ENCODE measurements around the gene SCUBE3. TPM values are rescaled to one million over a fixed set of nuclear protein-coding genes. Genes with fewer than 3 reads are reported as not detected.

Gene SCUBE3
- total RNA-seq, 2 experiments from 2014 or later: not detected

- POLR2A ChIA-PET: interaction anchor here (0.9 to 1.0 kb wide), 2 partner anchors 12 to 13 kb away, joined by 3 read pairs; no protein-coding TSS in a partner anchor
- CTCF ChIA-PET: interaction anchor here (1.0 to 9.8 kb wide), 6 partner anchors 12 to 242 kb away, joined by 3 to 74 read pairs (median 4); no protein-coding TSS in a partner anchor
- ATAC-seq (no peak), DNase-seq (no peak)
- H3K4me1 Mint-ChIP-seq (ENCODE audit: low read depth): no peaks in the 10 kb centered on the region
- no peak overlapping the region for H3K4me3 Mint-ChIP-seq
- H3K9me3 Mint-ChIP-seq: no peaks in the 10 kb centered on the region
- no peak overlapping the region for H3K27ac Mint-ChIP-seq
- intact Hi-C loops (cut with micrococcal nuclease): no loop called here
- TF ChIP-seq CTCF (IDR thresholded peaks at IDR 0.05): no peak
- no peaks in the 10 kb centered on the region for H3K36me3 Mint-ChIP-seq (ENCODE audit: low read depth)
- H3K27me3 Mint-ChIP-seq: no peaks in the 10 kb centered on the region
Measured at GRCh38 chr6:35229304-35229703, 15.5 kb downstream of the SCUBE3 start.

- no peak for TF ChIP-seq CTCF (IDR thresholded peaks at IDR 0.05)
- Mint-ChIP-seq H3K27me3 (no peaks in the 10 kb centered on the region), H3K4me1 (ENCODE audit: low read depth) (no peaks in the 10 kb centered on the region), H3K9me3 (no peaks in the 10 kb centered on the region), H3K36me3 (ENCODE audit: low read depth) (no peaks in the 10 kb centered on the region), H3K4me3 (no peak overlapping the region), H3K27ac (no peak overlapping the region)
- DNase-seq (no peak), ATAC-seq (no peak)
- CTCF ChIA-PET: interaction anchor here (1.0 to 9.8 kb wide), 7 partner anchors 11 to 244 kb away, joined by 3 to 74 read pairs (median 4); no protein-coding TSS in a partner anchor
- POLR2A ChIA-PET: interaction anchor here (1.0 to 1.4 kb wide), 2 partner anchors 14 to 16 kb away, joined by 3 to 4 read pairs; no protein-coding TSS in a partner anchor
- intact Hi-C loops (cut with micrococcal nuclease): no loop called here
Measured at GRCh38 chr6:35230498-35230897, 16.7 kb downstream of the SCUBE3 start.

- DNase-seq (no peak), ATAC-seq (no peak)
- no peak overlapping the region for H3K4me3 Mint-ChIP-seq
- no peaks in the 10 kb centered on the region for H3K4me1 Mint-ChIP-seq (ENCODE audit: low read depth)
- no peaks in the 10 kb centered on the region for H3K9me3 Mint-ChIP-seq
- intact Hi-C loops (cut with micrococcal nuclease): no loop called here
- no peaks in the 10 kb centered on the region for H3K27me3 Mint-ChIP-seq
- no peak for TF ChIP-seq CTCF (IDR thresholded peaks at IDR 0.05)
- H3K36me3 Mint-ChIP-seq (ENCODE audit: low read depth): no peaks in the 10 kb centered on the region
- ChIA-PET CTCF (interaction anchor here (1.1 to 9.8 kb wide), 6 partner anchors 10 to 244 kb away, joined by 4 to 74 read pairs (median 5); no protein-coding TSS in a partner anchor), POLR2A (interaction anchor here (1.4 kb wide), 1 partner anchor 15 kb away, joined by 4 read pairs; no protein-coding TSS in a partner anchor)
- no peak overlapping the region for H3K27ac Mint-ChIP-seq
Measured at GRCh38 chr6:35230950-35231349, 17.2 kb downstream of the SCUBE3 start.

- no peak for TF ChIP-seq CTCF (IDR thresholded peaks at IDR 0.05)
- ATAC-seq: no peak
- no peak overlapping the region for H3K4me3 Mint-ChIP-seq
- no peaks in the 10 kb centered on the region for H3K27me3 Mint-ChIP-seq
- intact Hi-C loops (cut with micrococcal nuclease): no loop called here
- CTCF ChIA-PET: interaction anchor here (1.0 to 9.8 kb wide), 6 partner anchors 10 to 245 kb away, joined by 3 to 74 read pairs (median 4); no protein-coding TSS in a partner anchor
- no peaks in the 10 kb centered on the region for H3K4me1 Mint-ChIP-seq (ENCODE audit: low read depth)
- no peaks in the 10 kb centered on the region for H3K36me3 Mint-ChIP-seq (ENCODE audit: low read depth)
- no peak overlapping the region for H3K27ac Mint-ChIP-seq
- POLR2A ChIA-PET: no interaction called here
- no peak for DNase-seq
- H3K9me3 Mint-ChIP-seq: no peaks in the 10 kb centered on the region
Measured at GRCh38 chr6:35231563-35231962, 17.8 kb downstream of the SCUBE3 start.

GRCh38 chr6:35234901-35235300, 21.1 kb downstream of the SCUBE3 start:
- H3K27me3 Mint-ChIP-seq: no peaks in the 10 kb centered on the region
- no peak overlapping the region for H3K4me3 Mint-ChIP-seq
- no peaks in the 10 kb centered on the region for H3K4me1 Mint-ChIP-seq (ENCODE audit: low read depth)
- ATAC-seq (no peak), DNase-seq (no peak)
- H3K27ac Mint-ChIP-seq: no peak overlapping the region
- H3K9me3 Mint-ChIP-seq: no peaks in the 10 kb centered on the region
- ChIA-PET CTCF (interaction anchor here (1.0 to 1.6 kb wide), 2 partner anchors 96 to 248 kb away, joined by 4 read pairs; no protein-coding TSS in a partner anchor), POLR2A (no interaction called here)
- no peak for TF ChIP-seq CTCF (IDR thresholded peaks at IDR 0.05)
- no peaks in the 10 kb centered on the region for H3K36me3 Mint-ChIP-seq (ENCODE audit: low read depth)
- intact Hi-C loops (cut with micrococcal nuclease): no loop called here

Data from activated CD8-positive, alpha-beta T cell treated with anti-CD3 and anti-CD28 coated beads for 36 hours (primary cell).